GM23248 (cell line): ENCODE data around the gene RGS14. TPM values are rescaled to one million over a fixed set of nuclear protein-coding genes. Genes with fewer than 3 reads are reported as not detected.

Source experiments
- DNase-seq: peaks from one replicate; pipeline ENCODE4 v3.0.0-alpha.2; 2015
- H2AFZ ChIP-seq: fragments of 200-600 bp; sonication (generic); 2 replicates; pipeline ENCODE4 v1.6.1; 2016; ENCODE audit warnings: antibody characterized with exemption
- H3F3A ChIP-seq: fragments of 200-600 bp; sonication (generic); 2 replicates; pipeline ENCODE4 v1.6.1; 2016; ENCODE audit warnings: mild to moderate bottlenecking, antibody characterized with exemption, mixed run types; ENCODE audit not compliant: insufficient read depth
- H3K27ac ChIP-seq: fragments of 200-600 bp; sonication (generic); 2 replicates; pipeline ENCODE4 v1.5.1; 2016; ENCODE audit warnings: mild to moderate bottlenecking
- H3K27me3 ChIP-seq: fragments of 200-600 bp; sonication (generic); replicated peaks from 2 replicates; pipeline ENCODE4 v1.6.1; 2016; ENCODE audit warnings: mild to moderate bottlenecking; ENCODE audit not compliant: insufficient read depth
- H3K36me3 ChIP-seq: fragments of 200-600 bp; sonication (generic); 2 replicates; pipeline ENCODE4 v1.6.1; 2016; ENCODE audit warnings: low read depth, mild to moderate bottlenecking
- H3K4me1 ChIP-seq: fragments of 200-600 bp; sonication (generic); 2 replicates; pipeline ENCODE4 v1.6.1; 2016; ENCODE audit warnings: mild to moderate bottlenecking; ENCODE audit not compliant: insufficient read depth
- H3K4me2 ChIP-seq: fragments of 200-600 bp; sonication (generic); one replicate; pipeline ENCODE4 v1.6.1; 2016; ENCODE audit warnings: mild to moderate bottlenecking; ENCODE audit not compliant: unreplicated experiment
- H3K4me3 ChIP-seq: fragments of 200-600 bp; sonication (generic); 2 replicates; pipeline ENCODE4 v1.5.1; 2016; ENCODE audit warnings: mild to moderate bottlenecking
- H3K79me2 ChIP-seq: fragments of 200-600 bp; sonication (generic); 2 replicates; pipeline ENCODE4 v1.6.1; 2016; ENCODE audit warnings: mild to moderate bottlenecking; ENCODE audit not compliant: insufficient read depth
- H3K9ac ChIP-seq: fragments of 200-600 bp; sonication (generic); 2 replicates; pipeline ENCODE4 v1.6.1; 2016; ENCODE audit warnings: mild to moderate bottlenecking
- H3K9me2 ChIP-seq: fragments of 200-600 bp; sonication (generic); 2 replicates; pipeline ENCODE4 v1.6.1; 2016; ENCODE audit warnings: mixed run types, mild to moderate bottlenecking, moderate library complexity; ENCODE audit not compliant: insufficient read depth
- H3K9me3 ChIP-seq: fragments of 200-600 bp; sonication (generic); one replicate; pipeline ENCODE4 v1.6.1; 2017; ENCODE audit warnings: low read depth
- H4K20me1 ChIP-seq: fragments of 200-600 bp; sonication (generic); 2 replicates; pipeline ENCODE4 v1.6.0; 2016; ENCODE audit not compliant: insufficient read depth
- EZH2 ChIP-seq: fragments of 200-600 bp; sonication (generic); IDR thresholded peaks from 2 replicates; pipeline ENCODE4 v1.6.1; 2018; ENCODE audit warnings: antibody characterized with exemption, mild to moderate bottlenecking; ENCODE audit not compliant: insufficient read depth, poor library complexity, severe bottlenecking
- EZH2phosphoT487 ChIP-seq: fragments of 200-600 bp; sonication (generic); IDR thresholded peaks from 2 replicates; pipeline ENCODE4 v1.6.1; 2018; ENCODE audit warnings: antibody characterized with exemption, moderate library complexity, mild to moderate bottlenecking, low read depth; ENCODE audit not compliant: insufficient read depth
- WGBS, 2 experiments: methylation state at CpG; one replicate each; pipeline ENCODE4 v1.1.6; 2015 to 2017; ENCODE audit warnings: low lambda C conversion rate in 2 of 2, low coverage in 1 of 2; ENCODE audit errors: missing lambda C conversion rate in 2 of 2; 5-methylcytosine and 5-hydroxymethylcytosine counted together
- in situ Hi-C: fragments of 300-500 bp; cut with MboI; formaldehyde crosslinking; loops from 2 replicates; pipeline ENCODE4 v1.15.0; 2020
- polyA plus RNA-seq: library from polyadenylated mRNA; unstranded; fragments of >200 nt; fragmentation: Nextera tagmentation; extraction: Ambion mirVana; gene quantifications from 2 replicates; pipeline ENCODE4 v1.2.1, GENCODE V29; 2016
- total RNA-seq: library from RNA; depleted of rRNA; stranded (reverse); fragments of >200 nt; shearing (Covaris generic); gene quantifications from 2 replicates; pipeline ENCODE4 v1.2.3, GENCODE V29; 2014

RGS14 gene
- total and polyA plus RNA-seq, 2 experiments from 2014 or later = 2.5 to 6.4 TPM

DNA sequence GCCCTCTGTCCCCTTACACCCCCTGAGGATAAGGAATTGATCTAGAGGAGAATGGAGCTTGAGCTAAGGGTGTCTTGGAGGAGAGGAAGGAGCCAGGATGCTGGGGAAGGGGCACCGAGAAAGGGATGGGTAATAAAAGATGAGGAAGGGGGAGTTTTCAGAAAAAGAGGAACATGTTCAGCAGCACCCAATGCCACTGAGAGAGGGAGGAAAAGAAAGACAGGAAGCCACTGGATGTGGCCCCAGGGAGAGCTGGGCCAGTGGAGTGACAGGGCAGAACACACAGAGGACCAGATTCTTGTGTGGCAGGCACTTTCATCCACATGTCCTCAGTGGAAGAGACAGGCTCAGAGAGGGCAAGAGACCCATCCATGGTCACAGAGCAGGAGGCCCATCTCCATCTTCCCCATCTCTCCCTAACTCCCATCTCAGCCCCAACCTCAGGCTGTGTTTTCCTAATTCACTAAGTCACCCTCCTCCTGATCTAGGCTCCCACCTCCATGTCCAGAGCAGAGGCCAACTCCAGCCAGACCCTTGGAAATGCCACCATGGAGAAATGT is 35.6 kb downstream of the RGS14 start:
- in situ Hi-C loops = loop anchor here (10.0 kb wide), 1 partner anchor 62 kb away; no protein-coding TSS in a partner anchor
- Histone ChIP-seq H3K4me1 (peaks cover 15% of the 10 kb centered on the region), H3K27ac (no peak overlapping the region), H3K9me3 (no peaks in the 10 kb centered on the region), H3K9me2 (no peaks in the 10 kb centered on the region), H4K20me1 (no peaks in the 10 kb centered on the region), H3K27me3 (0 out of 2 replicates have a peak, but pooled peaks cover 4% of the 10 kb centered on the region), H3K79me2 (no peaks in the 10 kb centered on the region), H3F3A (peaks cover 19% of the 10 kb centered on the region), H3K4me2 (no peak overlapping the region), H3K36me3 (no peaks in the 10 kb centered on the region), H3K4me3 (no peak overlapping the region), H2AFZ (no peak overlapping the region), H3K9ac (no peak overlapping the region)
- 73 to 96% methylated on average over 1 of the region's 1 CpG for WGBS, 2 experiments
- TF ChIP-seq EZH2 = no peak
- no peak for TF ChIP-seq EZH2phosphoT487
- DNase-seq = no peak

DNA sequence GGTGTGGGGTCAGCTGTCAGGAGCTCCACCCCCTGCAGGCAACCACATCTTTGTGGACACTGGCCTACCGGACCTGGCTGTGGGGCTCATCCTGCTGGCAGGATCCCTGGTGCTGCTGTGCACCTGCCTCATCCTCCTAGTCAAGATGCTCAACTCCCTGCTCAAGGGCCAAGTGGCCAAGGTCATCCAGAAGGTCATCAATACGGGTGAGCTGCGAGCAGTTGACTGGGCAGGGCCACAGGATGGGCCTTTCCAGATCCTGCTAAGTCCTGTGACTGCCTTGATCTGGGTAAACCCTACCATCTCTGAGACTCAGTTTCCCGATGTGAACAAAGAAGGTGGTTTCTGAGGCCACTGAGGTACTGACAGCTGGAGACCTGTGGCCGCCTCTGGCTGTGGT is 36.3 kb downstream of the RGS14 start:
- no peak overlapping the region for H3K4me3 ChIP-seq
- H4K20me1 ChIP-seq = no peaks in the 10 kb centered on the region
- no peak overlapping the region for H3K9ac ChIP-seq
- H3K9me2 ChIP-seq = no peaks in the 10 kb centered on the region
- no peak overlapping the region for H2AFZ ChIP-seq
- no peak overlapping the region for H3K4me2 ChIP-seq
- TF ChIP-seq EZH2 = no peak
- TF ChIP-seq EZH2phosphoT487 = no peak
- no peaks in the 10 kb centered on the region for H3K36me3 ChIP-seq
- in situ Hi-C loops = loop anchor here (10.0 kb wide), 1 partner anchor 61 kb away; no protein-coding TSS in a partner anchor
- no peaks in the 10 kb centered on the region for H3K79me2 ChIP-seq
- no peak for DNase-seq
- peaks cover 12% of the 10 kb centered on the region for H3F3A ChIP-seq
- H3K4me1 ChIP-seq = peaks cover 11% of the 10 kb centered on the region
- WGBS, 2 experiments = 51 to 71% methylated on average over 5 of the region's 5 CpGs
- H3K9me3 ChIP-seq = no peaks in the 10 kb centered on the region
- H3K27ac ChIP-seq = no peak overlapping the region
- H3K27me3 ChIP-seq = 0 out of 2 replicates have a peak, but pooled peaks cover 10% of the 10 kb centered on the region

DNA sequence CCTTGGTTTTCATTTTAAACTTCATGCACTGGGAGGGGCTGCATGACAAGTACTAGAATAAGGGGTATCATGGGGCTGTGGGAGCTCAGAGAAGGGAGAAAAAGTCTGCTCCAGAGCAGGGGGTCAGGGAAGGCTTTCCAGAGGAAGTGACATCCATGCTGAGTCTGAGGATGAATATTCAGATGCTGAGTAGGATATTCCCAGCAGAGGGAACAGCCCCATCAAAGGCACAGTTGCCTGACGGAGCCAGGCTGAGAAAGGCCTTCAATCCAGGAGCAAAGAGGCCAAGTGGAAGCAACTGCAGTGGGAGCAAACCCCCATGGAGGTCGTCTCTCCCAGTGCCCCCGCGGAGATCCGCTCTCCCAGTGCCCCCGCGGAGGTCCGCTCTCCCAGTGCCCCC is 38.4 kb downstream of the RGS14 start:
- no peak for DNase-seq
- H3K4me2 ChIP-seq = no peak overlapping the region
- in situ Hi-C loops = loop anchor here (10.0 kb wide), 1 partner anchor 59 kb away; no protein-coding TSS in a partner anchor
- H3K4me1 ChIP-seq = no peaks in the 10 kb centered on the region
- no peaks in the 10 kb centered on the region for H4K20me1 ChIP-seq
- no peak overlapping the region for H3K27ac ChIP-seq
- H3K9me3 ChIP-seq = no peaks in the 10 kb centered on the region
- no peak for TF ChIP-seq EZH2phosphoT487
- TF ChIP-seq EZH2 = no peak
- no peak overlapping the region for H2AFZ ChIP-seq
- no peaks in the 10 kb centered on the region for H3K9me2 ChIP-seq
- no peak overlapping the region for H3K9ac ChIP-seq
- H3K36me3 ChIP-seq = no peaks in the 10 kb centered on the region
- no peak overlapping the region for H3K4me3 ChIP-seq
- 30 to 52% methylated on average over 5 to 6 of the region's 8 CpGs for WGBS, 2 experiments
- no peaks in the 10 kb centered on the region for H3K79me2 ChIP-seq
- H3K27me3 ChIP-seq = peaks cover 29% of the 10 kb centered on the region
- no peaks in the 10 kb centered on the region for H3F3A ChIP-seq

DNA sequence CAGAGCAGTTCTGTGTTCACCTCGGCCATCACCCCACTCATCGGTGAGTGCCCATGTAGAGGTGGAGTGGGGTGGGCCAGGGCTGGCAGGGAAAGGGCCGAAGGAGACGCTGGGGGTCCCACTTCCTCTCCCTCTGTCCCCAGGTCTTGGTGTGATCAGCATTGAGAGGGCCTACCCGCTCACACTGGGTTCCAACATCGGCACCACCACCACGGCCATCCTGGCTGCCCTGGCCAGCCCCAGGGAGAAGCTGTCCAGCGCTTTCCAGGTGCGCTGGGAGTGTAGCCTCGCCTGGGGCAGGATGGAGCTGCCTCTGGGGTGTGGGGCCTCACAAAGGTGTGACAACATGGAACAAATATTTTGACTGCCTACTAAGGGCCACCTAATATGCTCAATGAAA is 39.1 kb downstream of the RGS14 start:
- TF ChIP-seq EZH2 (no peak), EZH2phosphoT487 (no peak)
- Histone ChIP-seq H3K4me3 (no peak overlapping the region), H3K36me3 (no peaks in the 10 kb centered on the region), H3K27ac (no peak overlapping the region), H3K9ac (no peak overlapping the region), H3K4me1 (no peaks in the 10 kb centered on the region), H3K79me2 (no peaks in the 10 kb centered on the region), H3K4me2 (no peak overlapping the region), H2AFZ (no peak overlapping the region), H4K20me1 (no peaks in the 10 kb centered on the region), H3F3A (peaks cover 5% of the 10 kb centered on the region; the same call in 1 of the 2 replicates), H3K9me3 (no peaks in the 10 kb centered on the region), H3K27me3 (peaks cover 36% of the 10 kb centered on the region), H3K9me2 (no peaks in the 10 kb centered on the region)
- no peak for DNase-seq
- 70 to 78% methylated on average over 8 to 10 of the region's 10 CpGs for WGBS, 2 experiments
- in situ Hi-C loops = loop anchor here (10.0 kb wide), 1 partner anchor 58 kb away; no protein-coding TSS in a partner anchor
